K562 (cell line): ENCODE data around the gene DNASE2. TPM values are rescaled to one million over a fixed set of nuclear protein-coding genes. Genes with fewer than 3 reads are reported as not detected.

Source experiments
- BRF1 ChIP-seq: IDR thresholded peaks from 3 replicates; pipeline ENCODE4 v1.6.1; 2011; ENCODE audit warnings: borderline replicate concordance, mild to moderate bottlenecking; ENCODE audit not compliant: insufficient read length; ENCODE audit errors: extremely low read depth
- ELF4 ChIP-seq: fragments of 450-650 bp; formaldehyde crosslinking; IDR thresholded peaks from 2 replicates; pipeline ENCODE4 v1.4.0; 2022; ENCODE audit warnings: missing genetic modification characterization
- EP300 ChIP-seq: IDR thresholded peaks from 2 replicates; pipeline ENCODE4 v1.6.1; 2012; ENCODE audit warnings: low read length, improper control_type of control experiment
- ID3 ChIP-seq, 2 experiments: fragments of 250-450 bp in 1 of 2; fragments of 450-650 bp in 1 of 2; sonication (Bioruptor Pico) in 1 of 2; IDR thresholded peaks; 2 replicates each; pipeline versions ENCODE4 v1.6.1 to v1.8.0; 2016 to 2021; ENCODE audit warnings: mild to moderate bottlenecking in 2 of 2, moderate library complexity in 2 of 2, missing compliant biosample characterization in 1 of 2, missing genetic modification characterization in 1 of 2
- MCM7 ChIP-seq, 2 experiments: fragments of 450-650 bp; IDR thresholded peaks; 2 replicates each; pipeline ENCODE4 v1.6.1; 2016 to 2018
- MEF2D ChIP-seq: conservative IDR thresholded peaks from 2 replicates; pipeline ENCODE4 v1.6.1; 2016; ENCODE audit warnings: low read depth, missing genetic modification characterization, missing compliant biosample characterization
- SMARCA4 ChIP-seq: fragments of 450-650 bp; IDR thresholded peaks from 2 replicates; pipeline ENCODE4 v1.6.1; 2016
- SRSF3 ChIP-seq: fragments of 200-400 bp; formaldehyde crosslinking; IDR thresholded peaks from 2 replicates; pipeline ENCODE4 v1.6.1; 2016; ENCODE audit warnings: mild to moderate bottlenecking, low read length, moderate library complexity; ENCODE audit not compliant: insufficient read depth
- SRSF7 ChIP-seq: fragments of 200-400 bp; formaldehyde crosslinking; optimal IDR thresholded peaks from 2 replicates; pipeline ENCODE3; 2017; ENCODE audit warnings: mild to moderate bottlenecking, low read depth, low read length
- TRIM25 ChIP-seq: fragments of 450-650 bp; IDR thresholded peaks from 2 replicates; pipeline ENCODE4 v1.7.0; 2016; ENCODE audit warnings: borderline replicate concordance
- ZBTB33 ChIP-seq: sonication (generic); formaldehyde crosslinking; IDR thresholded peaks from 2 replicates; pipeline ENCODE4 v1.8.1; 2023; ENCODE audit warnings: mild to moderate bottlenecking, missing genetic modification reagents
- ZNF407 ChIP-seq: fragments of 450-650 bp; IDR thresholded peaks from 2 replicates; pipeline ENCODE4 v1.6.1; 2016; ENCODE audit warnings: low read depth
- ZNF41 ChIP-seq: fragments of 250-450 bp; sonication (Bioruptor Pico); conservative IDR thresholded peaks from 2 replicates; pipeline ENCODE4 v1.4.0; 2020; ENCODE audit warnings: mild to moderate bottlenecking
- ZZZ3 ChIP-seq: fragments of 450-650 bp; IDR thresholded peaks from 2 replicates; pipeline ENCODE4 v1.6.1; 2016; ENCODE audit warnings: antibody characterized with exemption, mild to moderate bottlenecking, moderate library complexity
- polyA plus RNA-seq, 8 experiments: library from polyadenylated mRNA; depleted of rRNA in 4 of 8; stranded (reverse) in 5 of 8; unstranded in 3 of 8; fragments of >200 nt; fragmentation: Nextera tagmentation in 2 of 8; fragmentation: Illumina TruSeq in 1 of 8; extraction: Ambion mirVana in 2 of 8; extraction: Trizol in 1 of 8; gene quantifications; 2 replicates each; pipeline versions ENCODE4 v1.2.1 to v1.2.3, GENCODE V29; 2011 to 2014; ENCODE audit warnings: inconsistent platforms in 1 of 8, missing spikeins in 1 of 8
- total RNA-seq, 7 experiments: library from RNA; depleted of rRNA in 6 of 7; stranded (reverse); fragments of >200 nt in 6 of 7; fragmentation: Illumina TruSeq in 2 of 7; extraction: Trizol in 2 of 7; gene quantifications; 2 replicates each; pipeline versions ENCODE4 v1.2.1 to v1.2.3, GENCODE V29; 2011 to 2021; ENCODE audit warnings: low replicate concordance in 1 of 7

The DNASE2 gene
- total and polyA plus RNA-seq, 9 of the 15 experiments (the other 6 are each of a cell fraction or from before 2014, with no cell fraction given): 4.4 to 27.0 (median 20.2) TPM

- TF ChIP-seq ZNF407: no peak
- peak; percentile 89 for TF ChIP-seq EP300
- no peak for TF ChIP-seq ZBTB33 (CRISPR knock-in tag)
- TF ChIP-seq ZZZ3: no peak
- TF ChIP-seq TRIM25: 0 out of 2 replicates have a peak, but pooled peaks have one; percentile 78
- 0 out of 4 replicates have a peak, but pooled peaks of 1 of the 2 experiments have one; percentile 8 for TF ChIP-seq MCM7 (IDR thresholded peaks at IDR 0.05)
- TF ChIP-seq ID3 (CRISPR knock-in tag; IDR thresholded peaks at IDR 0.05): no peak
- TF ChIP-seq ID3 (tag; IDR thresholded peaks at IDR 0.05): no peak
- no peak for TF ChIP-seq BRF1
- no peak for TF ChIP-seq ZNF41
- TF ChIP-seq SMARCA4: peak; percentile 89
- no peak for TF ChIP-seq MEF2D (tag)
- TF ChIP-seq SRSF7: no peak
- no peak for TF ChIP-seq ELF4 (CRISPR knock-in tag)
- TF ChIP-seq SRSF3: no peak; the same call in 1 of the 2 replicates
Observed at GRCh38 chr19:12885749-12886650, 4.8 kb upstream of the DNASE2 start (continued).
